ENCODE measurements around the gene SLC1A1.

DNA sequence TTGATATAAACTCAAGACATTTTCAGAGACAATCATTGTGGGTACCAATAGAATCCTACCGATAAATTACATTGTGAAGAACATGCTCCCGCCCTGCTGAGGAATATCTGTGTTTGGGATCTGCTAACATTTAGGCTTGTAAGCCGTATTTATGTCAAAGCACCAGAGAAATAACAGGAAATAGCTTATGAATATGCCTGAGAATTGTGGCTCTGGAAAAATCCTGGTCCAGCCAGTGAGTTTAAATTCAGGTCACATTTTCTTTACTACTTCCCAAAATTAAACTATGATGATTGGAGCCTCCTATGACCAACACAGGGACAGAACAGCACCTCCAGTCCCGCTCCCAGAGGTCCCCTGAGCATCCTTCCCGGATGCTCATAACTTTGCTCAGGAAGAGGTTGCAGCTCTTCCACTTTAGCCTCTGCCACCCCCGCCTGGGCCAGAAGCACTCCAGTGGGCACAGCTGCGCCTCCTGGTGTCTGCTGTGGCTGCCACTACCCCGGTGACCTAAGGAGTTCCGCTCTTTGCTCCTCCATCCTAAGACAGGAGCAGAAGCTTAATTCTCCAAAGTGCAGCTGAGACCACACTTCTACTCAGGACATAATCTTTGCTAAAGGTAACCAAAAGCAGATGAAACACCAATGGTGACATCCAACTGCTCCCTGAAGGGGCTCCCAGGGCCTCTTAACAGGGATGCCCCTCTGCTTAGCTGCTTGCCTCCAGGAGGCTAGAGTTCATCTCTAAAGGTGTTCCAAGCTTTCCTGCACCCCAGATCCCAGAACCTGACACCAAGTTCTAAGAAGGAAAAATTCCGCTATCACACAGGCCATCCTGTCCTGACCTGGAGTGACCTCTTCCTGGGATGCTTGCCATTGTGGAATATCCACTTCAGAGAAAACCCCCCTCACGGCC, 58.8 kb downstream of the SLC1A1 start:
- no peak for TF ChIP-seq POLR2A (IDR thresholded peaks at IDR 0.05)
- TF ChIP-seq, protein P1, sequence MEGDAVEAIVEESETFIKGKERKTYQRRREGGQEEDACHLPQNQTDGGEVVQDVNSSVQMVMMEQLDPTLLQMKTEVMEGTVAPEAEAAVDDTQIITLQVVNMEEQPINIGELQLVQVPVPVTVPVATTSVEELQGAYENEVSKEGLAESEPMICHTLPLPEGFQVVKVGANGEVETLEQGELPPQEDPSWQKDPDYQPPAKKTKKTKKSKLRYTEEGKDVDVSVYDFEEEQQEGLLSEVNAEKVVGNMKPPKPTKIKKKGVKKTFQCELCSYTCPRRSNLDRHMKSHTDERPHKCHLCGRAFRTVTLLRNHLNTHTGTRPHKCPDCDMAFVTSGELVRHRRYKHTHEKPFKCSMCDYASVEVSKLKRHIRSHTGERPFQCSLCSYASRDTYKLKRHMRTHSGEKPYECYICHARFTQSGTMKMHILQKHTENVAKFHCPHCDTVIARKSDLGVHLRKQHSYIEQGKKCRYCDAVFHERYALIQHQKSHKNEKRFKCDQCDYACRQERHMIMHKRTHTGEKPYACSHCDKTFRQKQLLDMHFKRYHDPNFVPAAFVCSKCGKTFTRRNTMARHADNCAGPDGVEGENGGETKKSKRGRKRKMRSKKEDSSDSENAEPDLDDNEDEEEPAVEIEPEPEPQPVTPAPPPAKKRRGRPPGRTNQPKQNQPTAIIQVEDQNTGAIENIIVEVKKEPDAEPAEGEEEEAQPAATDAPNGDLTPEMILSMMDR (IDR thresholded peaks at IDR 0.05) = peak in 10 of 12 donors; percentile 18 to 57 (median 34)

Measured in heart left ventricle (tissue), 13 donors.